Activated CD8-positive, alpha-beta memory T cell treated with anti-CD3 and anti-CD28 coated beads, Interleukin-2, amount 50 U/mL, for 48 hours (primary cell): ENCODE data around the gene LMAN1L.

Experiments used
- DNase-seq: peaks from one replicate; pipeline ENCODE4 v3.0.0-alpha.2; 2020

The LMAN1L gene

GRCh38 chr15:74863239-74864056 lies 50.8 kb downstream of the LMAN1L start:
- no peak for DNase-seq

- no peak for DNase-seq
Observed at GRCh38 chr15:74864296-74864695, 51.7 kb downstream of the LMAN1L start.

GRCh38 chr15:74865316-74865715 lies 52.7 kb downstream of the LMAN1L start:
- no peak for DNase-seq

- DNase-seq: no peak
Observed at GRCh38 chr15:74866090-74866489, 53.5 kb downstream of the LMAN1L start.

DNA sequence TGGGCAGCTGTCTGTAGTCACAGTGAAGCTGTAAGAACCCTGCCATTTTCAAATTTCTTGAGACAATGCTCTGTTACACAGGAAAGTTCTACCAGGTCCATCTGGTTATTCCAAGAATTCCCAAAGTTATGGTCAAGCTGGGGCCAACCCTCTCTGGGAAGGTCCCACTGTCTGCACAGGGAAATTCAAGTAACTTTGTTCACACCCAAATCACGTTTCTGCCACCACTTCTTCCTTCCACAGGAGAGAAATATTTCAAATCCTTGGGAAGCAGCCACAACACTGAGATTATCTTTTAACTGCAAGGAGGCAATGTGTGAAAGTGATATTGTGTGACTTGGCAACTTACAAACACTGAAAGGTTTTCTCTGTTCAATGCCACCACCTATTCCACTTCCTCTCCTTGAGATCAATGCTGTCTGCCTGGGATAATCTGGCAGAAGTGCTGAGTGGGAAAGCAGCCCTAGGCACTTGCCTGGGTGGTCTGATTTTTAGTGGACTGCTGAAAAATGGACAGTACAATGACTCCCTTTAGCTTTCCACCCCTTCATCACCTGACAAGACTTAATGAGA lies 54.9 kb downstream of the LMAN1L start:
- no peak for DNase-seq

- DNase-seq: no peak
Observed at GRCh38 chr15:74868059-74868458, 55.4 kb downstream of the LMAN1L start.

DNA sequence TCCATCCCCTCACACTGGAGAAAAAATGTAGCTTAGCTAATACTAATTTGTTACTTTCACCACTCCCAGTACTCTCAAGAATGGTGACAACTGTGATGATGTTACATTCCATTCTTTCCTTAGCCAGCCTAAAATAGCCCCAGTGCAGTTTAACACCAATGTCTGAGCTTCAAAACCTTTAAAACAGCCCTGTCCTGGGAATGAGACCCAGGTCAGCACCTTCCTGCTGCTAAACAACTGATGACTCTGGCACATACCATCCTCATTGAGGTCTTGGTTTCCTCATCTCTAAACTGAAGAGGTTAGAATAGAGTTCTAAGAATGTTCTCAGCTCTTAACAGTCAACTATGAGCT lies 56.7 kb downstream of the LMAN1L start:
- no peak for DNase-seq

- DNase-seq: peak; percentile 66
Observed at GRCh38 chr15:74869726-74870407, 57.2 kb downstream of the LMAN1L start.

GRCh38 chr15:74870436-74871215 lies 58.0 kb downstream of the LMAN1L start:
- no peak for DNase-seq

DNA sequence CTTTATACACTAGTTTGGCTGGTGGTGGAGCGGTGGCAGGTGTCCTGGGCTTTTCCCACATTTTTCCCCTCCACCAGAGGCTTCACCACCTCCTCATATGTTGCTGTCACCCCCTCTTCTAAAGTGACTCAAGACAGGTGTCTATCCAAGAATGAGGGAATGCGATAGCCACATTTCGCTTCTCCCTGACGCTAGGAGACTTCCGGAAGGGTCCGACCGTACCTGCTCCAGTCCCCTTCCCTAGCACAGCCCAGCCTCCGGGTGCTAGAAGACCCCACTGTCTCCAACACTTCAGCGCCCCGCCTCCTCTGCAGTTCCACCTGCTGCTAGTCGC lies 60.0 kb downstream of the LMAN1L start:
- DNase-seq: no peak

DNA sequence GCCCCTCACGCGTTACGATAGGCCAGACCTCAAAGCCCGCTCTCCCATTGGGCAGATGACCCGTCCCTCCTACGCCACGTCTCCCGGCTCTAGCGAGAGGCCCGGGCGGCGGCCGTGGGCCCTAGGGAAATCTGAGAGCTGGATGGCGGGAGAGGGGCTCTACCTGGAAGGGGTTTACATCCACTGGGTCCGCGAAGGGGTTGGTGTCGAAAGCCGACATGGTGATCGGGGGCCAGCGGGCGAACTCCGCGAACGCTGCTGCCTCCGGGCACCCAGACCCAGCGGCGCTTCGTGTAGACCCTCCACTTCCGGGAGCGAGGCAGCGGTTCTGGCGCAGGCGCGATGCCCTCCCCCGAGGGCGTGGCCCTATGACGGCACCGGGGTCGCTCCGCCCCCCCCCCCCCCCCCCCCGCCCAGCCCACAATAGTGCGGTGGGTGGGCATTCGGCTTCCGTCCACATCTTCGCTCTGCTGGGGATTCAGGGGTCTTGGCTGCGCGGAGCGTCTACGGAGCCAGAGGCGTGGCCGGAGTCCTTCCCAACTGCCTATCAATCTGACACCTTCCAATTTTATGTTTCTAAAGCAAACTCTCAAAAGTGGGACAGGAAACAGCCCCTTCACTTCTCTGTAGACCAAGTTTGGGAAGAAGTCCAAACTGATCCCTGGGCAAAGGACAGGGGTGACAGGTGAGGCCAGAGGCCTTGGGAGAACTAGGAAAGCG lies 60.6 kb downstream of the LMAN1L start, which contains the start of gene SCAMP2:
TSS of gene SCAMP2 (minus strand) at position 330 of the 720 bp plus-strand sequence. CDS start at position 220, 110 bp downstream.
- DNase-seq: peak; percentile 94

DNA sequence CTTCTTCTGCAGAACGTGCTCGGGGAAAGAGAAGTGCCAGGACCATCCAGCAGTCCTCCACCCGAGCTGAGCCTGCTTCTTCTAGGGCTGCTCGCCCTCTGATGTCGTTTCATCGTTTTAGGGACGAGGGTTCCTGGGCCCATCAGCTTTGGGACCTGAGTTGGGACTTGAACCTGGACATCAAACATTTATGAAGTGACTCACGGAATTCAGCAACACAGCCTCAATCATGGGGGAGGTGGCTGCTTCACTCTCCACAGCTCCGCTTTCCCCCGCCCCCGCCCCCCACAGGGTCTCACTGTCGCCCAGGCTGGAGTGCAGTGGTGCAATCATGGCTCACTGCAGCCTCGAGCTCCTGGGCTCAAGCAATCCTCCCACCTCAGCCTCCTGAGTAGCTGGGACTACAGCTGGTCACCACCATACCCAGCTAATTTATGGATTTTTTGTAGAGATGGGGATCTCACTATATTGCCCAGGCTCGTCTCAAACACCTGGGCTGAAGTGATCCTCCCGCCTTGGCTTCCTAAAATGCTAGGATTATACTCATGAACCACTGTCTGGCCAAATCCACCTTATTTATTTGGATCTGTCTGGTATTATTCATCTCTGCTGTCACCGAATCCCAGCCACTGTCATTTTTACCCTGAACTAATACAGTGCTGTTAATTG lies 61.3 kb downstream of the LMAN1L start:
- DNase-seq: peak; percentile 74
